HG03135 (cell line): Measurements from ENCODE around the gene ZNF692.

ENCODE experiments used
- ATAC-seq: cut with Tn5 transposase; IDR thresholded peaks from one replicate; pipeline ENCODE4 v1.9.1; 2021; ENCODE audit warnings: mild to moderate bottlenecking, moderate library complexity; ENCODE audit not compliant: unreplicated experiment

The ZNF692 gene

GRCh38 chr1:248825909-248826760 is 32.8 kb downstream of the ZNF692 start, which contains the start of gene SH3BP5L:
Gene SH3BP5L, minus strand, starts transcription at chr1:248825915. Its CDS starts 980 bp downstream, at chr1:248824935.
- ATAC-seq: peak; percentile 94

- ATAC-seq: peak; percentile 4
Measured at GRCh38 chr1:248825573-248825908, 33.3 kb downstream of the ZNF692 start.

GRCh38 chr1:248825136-248825535 is 33.7 kb downstream of the ZNF692 start:
- ATAC-seq: no peak

GRCh38 chr1:248824701-248825100 is 34.2 kb downstream of the ZNF692 start:
- no peak for ATAC-seq

GRCh38 chr1:248824301-248824700 is 34.6 kb downstream of the ZNF692 start:
- no peak for ATAC-seq

GRCh38 chr1:248823517-248824001 is 35.3 kb downstream of the ZNF692 start:
- no peak for ATAC-seq

GRCh38 chr1:248822148-248823032 is 36.5 kb downstream of the ZNF692 start:
- ATAC-seq: no peak

- ATAC-seq: no peak
Measured at GRCh38 chr1:248821641-248822040, 37.2 kb downstream of the ZNF692 start.

GRCh38 chr1:248821101-248821500 is 37.8 kb downstream of the ZNF692 start:
- no peak for ATAC-seq

- ATAC-seq: no peak
Measured at GRCh38 chr1:248820041-248820585, 38.8 kb downstream of the ZNF692 start.

- no peak for ATAC-seq
Measured at GRCh38 chr1:248818505-248819374, 40.1 kb downstream of the ZNF692 start.

GRCh38 chr1:248817065-248817464 is 41.8 kb downstream of the ZNF692 start:
- ATAC-seq: no peak

- no peak for ATAC-seq
Measured at GRCh38 chr1:248816042-248816851, 42.6 kb downstream of the ZNF692 start.

GRCh38 chr1:248815407-248816034 is 43.4 kb downstream of the ZNF692 start:
- no peak for ATAC-seq

- no peak for ATAC-seq
Measured at GRCh38 chr1:248814351-248814750, 44.5 kb downstream of the ZNF692 start.

GRCh38 chr1:248813546-248813945 is 45.3 kb downstream of the ZNF692 start:
- ATAC-seq: no peak

GRCh38 chr1:248812736-248813425 is 46.0 kb downstream of the ZNF692 start:
- ATAC-seq: no peak
